Measurements from ENCODE around the gene GNAI1. TPM values are rescaled to one million over a fixed set of nuclear protein-coding genes. Genes with fewer than 3 reads are reported as not detected.

The GNAI1 gene
- total RNA-seq (0.49 TPM in 1 of 2 replicates, not detected in the other), polyA plus RNA-seq (0.27 TPM in 1 of 2 replicates, not detected in the other), polyA minus RNA-seq (0.29 TPM in 1 of 2 replicates, not detected in the other)
- total RNA-seq (2013), result 0.98 TPM

DNA sequence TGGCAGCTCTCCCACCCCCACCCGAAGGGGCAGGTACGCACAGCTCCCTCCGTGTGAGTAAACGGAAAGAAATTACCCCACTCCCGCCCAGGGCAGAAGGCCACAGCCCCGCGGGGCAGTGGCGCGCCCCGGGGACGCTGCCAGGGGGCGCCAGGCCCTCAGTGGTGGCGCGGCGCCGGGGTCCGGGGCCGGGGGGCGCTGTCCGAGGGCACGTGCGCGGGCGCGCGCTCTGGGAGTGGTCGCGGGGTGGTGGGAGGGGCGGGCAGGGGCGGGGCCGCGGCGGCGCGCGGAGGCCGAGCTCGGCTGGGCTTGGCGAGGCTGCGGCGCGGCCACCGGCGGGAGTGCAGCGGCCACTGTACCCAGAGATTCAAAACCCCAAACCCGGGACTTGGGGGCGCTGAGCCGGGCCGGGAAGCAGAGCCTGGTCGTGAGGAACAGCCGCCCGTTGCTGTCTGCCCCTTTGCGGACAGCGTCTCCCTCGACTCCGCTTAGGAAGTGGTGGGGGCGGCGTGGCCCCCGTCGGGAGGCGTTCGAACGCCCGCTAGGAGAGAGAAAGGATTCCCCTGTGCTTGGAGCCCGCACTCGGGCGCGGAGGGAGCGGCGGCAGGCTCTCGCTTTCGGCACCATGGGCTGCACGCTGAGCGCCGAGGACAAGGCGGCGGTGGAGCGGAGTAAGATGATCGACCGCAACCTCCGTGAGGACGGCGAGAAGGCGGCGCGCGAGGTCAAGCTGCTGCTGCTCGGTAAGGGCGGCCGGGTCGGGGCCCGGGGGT is at the start of gene GNAI1:
GNAI1 (plus strand) TSS at position 296 of the 773 bp plus-strand sequence; CDS start at position 626, 330 bp downstream.
- H3K27me3 ChIP-seq (replicated peaks in 1 of 4; ENCODE audit: control extremely low read depth in 1 of 4, control insufficient read depth in 3 of 4, insufficient read depth in 4 of 4, low read length in 3 of 4), result peaks cover 0 to 19% (median 11%) of the 10 kb centered on the region in 4 experiments
- H3K9ac ChIP-seq (ENCODE audit: low read length), result peak within 1 kb of the TSS; percentile 47
- Mint-ChIP-seq H3K9me3 (ENCODE audit: insufficient read depth) (no peaks in the 10 kb centered on the region), H3K4me1 (peaks cover 13% of the 10 kb centered on the region), H3K4me3 (peak within 1 kb of the TSS; percentile 86), H3K27me3 (peaks cover 45% of the 10 kb centered on the region), H3K27ac (no peak within 1 kb of the TSS)
- no peaks in the 10 kb centered on the region for H3K36me3 ChIP-seq (replicated peaks in 1 of 2; ENCODE audit: control extremely low read depth in 1 of 2, control insufficient read depth in 1 of 2, extremely low read depth in 1 of 2, insufficient read depth in 2 of 2, low read length in 1 of 2)
- WGBS (ENCODE audit: insufficient coverage), result 3% methylated on average over 76 of the region's 92 CpGs
- DNase-seq (peak; percentile 14), ATAC-seq (ENCODE audit: low read depth) (peak; percentile 60)
- intact Hi-C loops (cut with micrococcal nuclease), result no loop called here
- POLR2A ChIA-PET, result no interaction called here
- H4K20me1 ChIP-seq (ENCODE audit: control insufficient read depth, insufficient read depth, low read length, poor library complexity, severe bottlenecking), result no peaks in the 10 kb centered on the region
- H3K9me3 ChIP-seq (ENCODE audit: control extremely low read depth in 1 of 3, control insufficient read depth in 2 of 3, insufficient read depth in 1 of 3, low read length in 2 of 3), result no peaks in the 10 kb centered on the region
- CTCF ChIA-PET, result interaction anchor here (0.6 kb wide), 1 partner anchor 143 kb away, joined by 3 read pairs; no protein-coding TSS in a partner anchor
- H2AFZ ChIP-seq (ENCODE audit: insufficient read depth, low read depth, low read length, poor library complexity, severe bottlenecking), result peak within 1 kb of the TSS; percentile 66
- TF ChIP-seq, protein P1, sequence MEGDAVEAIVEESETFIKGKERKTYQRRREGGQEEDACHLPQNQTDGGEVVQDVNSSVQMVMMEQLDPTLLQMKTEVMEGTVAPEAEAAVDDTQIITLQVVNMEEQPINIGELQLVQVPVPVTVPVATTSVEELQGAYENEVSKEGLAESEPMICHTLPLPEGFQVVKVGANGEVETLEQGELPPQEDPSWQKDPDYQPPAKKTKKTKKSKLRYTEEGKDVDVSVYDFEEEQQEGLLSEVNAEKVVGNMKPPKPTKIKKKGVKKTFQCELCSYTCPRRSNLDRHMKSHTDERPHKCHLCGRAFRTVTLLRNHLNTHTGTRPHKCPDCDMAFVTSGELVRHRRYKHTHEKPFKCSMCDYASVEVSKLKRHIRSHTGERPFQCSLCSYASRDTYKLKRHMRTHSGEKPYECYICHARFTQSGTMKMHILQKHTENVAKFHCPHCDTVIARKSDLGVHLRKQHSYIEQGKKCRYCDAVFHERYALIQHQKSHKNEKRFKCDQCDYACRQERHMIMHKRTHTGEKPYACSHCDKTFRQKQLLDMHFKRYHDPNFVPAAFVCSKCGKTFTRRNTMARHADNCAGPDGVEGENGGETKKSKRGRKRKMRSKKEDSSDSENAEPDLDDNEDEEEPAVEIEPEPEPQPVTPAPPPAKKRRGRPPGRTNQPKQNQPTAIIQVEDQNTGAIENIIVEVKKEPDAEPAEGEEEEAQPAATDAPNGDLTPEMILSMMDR (IDR thresholded peaks at IDR 0.05), result no peak
- TF ChIP-seq EZH2 (IDR thresholded peaks at IDR 0.05; ENCODE audit: borderline replicate concordance, insufficient read depth, low read depth, low read length, poor library complexity, severe bottlenecking), result no peak
- H3K4me1 ChIP-seq (ENCODE audit: control insufficient read depth in 2 of 2, insufficient read depth in 2 of 2, low read length in 2 of 2), result peaks cover 5 to 15% of the 10 kb centered on the region in 2 donors
- H3K4me3 ChIP-seq (ENCODE audit: control extremely low read depth in 1 of 5, extremely low read depth in 1 of 5, insufficient read depth in 1 of 5, low read depth in 2 of 5, low read length in 4 of 5), result peak within 1 kb of the TSS; percentile 36 to 62 (median 49)
- no peak within 1 kb of the TSS for H3K27ac ChIP-seq (ENCODE audit: low read length in 2 of 2)
- H3K79me2 ChIP-seq (ENCODE audit: control insufficient read depth, insufficient read depth, low read length), result no peaks in the 10 kb centered on the region
- peak within 1 kb of the TSS; percentile 72 for H3K4me2 ChIP-seq (replicated peaks; ENCODE audit: low read depth, low read length, poor library complexity, severe bottlenecking)

All from B cell (primary cell).